Hypothalamus (tissue), 51 donors: ENCODE results near the gene CGN.

Experiments
- DNase-seq, 51 donors: peaks; one replicate each; lab custom pipeline; 2025; lab: John Stamatoyannopoulos, UW

Gene CGN

DNA sequence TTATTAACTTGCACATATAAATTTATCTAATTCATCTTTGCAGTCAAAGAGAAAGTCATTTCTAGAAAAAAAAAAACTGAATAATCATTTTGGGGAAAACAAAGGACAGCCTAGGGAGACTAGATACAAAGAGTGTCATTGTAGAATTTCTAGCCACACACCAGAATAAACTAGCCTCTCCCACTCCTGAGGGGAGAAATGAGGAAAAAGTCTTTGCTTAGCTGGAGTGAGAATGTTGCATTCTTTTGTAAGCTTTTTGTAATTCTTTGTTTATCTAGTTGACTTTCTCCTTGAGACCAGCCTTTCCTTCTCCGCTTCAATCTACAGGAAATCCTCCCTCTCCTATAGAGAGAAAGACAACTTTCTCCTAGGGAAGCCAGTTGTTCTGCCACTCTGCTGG, 15.9 kb upstream of the CGN start:
- peak in 3 of 51 donors; percentile 4 to 66 (median 18) for DNase-seq

DNA sequence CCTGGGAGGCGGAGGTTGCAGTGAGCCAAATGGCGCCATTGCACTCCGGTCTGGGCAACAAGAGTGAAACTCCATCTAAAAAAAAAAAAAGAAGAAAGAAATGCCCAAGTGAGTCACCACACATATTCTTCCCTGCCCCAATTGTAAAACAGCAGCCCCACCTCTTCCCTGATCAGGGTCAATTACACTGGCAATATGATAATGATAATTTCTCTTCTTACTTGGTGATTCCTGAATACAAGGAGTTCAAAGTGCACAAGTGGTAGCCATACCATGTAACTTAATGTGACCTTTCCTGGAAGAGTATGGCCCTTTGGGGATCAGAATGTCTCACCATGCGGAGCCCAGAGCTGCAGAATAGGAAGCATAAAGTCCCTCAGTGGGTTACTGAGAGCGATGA, 11.8 kb upstream of the CGN start:
- no peak for DNase-seq

DNA sequence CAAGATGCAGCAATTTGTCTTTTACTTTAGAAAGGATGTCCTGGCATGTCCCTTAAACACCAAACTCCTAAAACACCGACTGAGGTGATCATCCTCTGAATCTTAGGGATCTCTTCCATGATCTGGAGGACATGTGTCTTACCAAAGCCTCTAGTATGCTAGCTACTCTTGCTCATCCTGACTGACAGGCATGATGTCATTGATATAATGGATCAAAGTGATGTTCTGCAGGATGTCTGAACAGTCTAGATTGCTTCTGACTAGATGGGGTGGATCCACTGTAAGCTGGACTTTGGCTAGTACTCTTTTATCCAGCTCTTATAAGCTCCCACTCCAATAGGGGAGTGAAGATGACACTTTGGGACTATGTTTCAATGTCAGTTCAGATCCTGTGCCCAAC, 11.3 kb upstream of the CGN start:
- DNase-seq: no peak

DNA sequence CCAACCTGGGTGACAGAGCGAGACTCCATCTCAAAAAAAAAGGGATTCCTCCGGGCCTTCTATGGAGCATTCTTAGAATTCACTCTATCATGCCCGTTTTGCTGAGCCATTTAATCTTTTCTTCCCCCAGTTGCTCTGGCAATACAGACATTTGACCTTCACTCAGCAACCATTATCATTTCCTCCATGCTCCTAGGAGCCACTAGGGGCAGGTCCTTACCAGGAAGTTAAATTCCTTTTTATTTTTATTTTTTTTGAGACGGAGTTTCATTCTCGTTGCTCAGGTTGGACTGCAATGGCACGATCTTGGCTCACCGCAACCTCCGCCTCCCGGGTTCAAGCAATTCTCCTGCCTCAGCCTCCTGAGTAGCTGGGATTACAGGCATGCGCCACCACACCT, 9.7 kb upstream of the CGN start:
- DNase-seq: no peak

DNA sequence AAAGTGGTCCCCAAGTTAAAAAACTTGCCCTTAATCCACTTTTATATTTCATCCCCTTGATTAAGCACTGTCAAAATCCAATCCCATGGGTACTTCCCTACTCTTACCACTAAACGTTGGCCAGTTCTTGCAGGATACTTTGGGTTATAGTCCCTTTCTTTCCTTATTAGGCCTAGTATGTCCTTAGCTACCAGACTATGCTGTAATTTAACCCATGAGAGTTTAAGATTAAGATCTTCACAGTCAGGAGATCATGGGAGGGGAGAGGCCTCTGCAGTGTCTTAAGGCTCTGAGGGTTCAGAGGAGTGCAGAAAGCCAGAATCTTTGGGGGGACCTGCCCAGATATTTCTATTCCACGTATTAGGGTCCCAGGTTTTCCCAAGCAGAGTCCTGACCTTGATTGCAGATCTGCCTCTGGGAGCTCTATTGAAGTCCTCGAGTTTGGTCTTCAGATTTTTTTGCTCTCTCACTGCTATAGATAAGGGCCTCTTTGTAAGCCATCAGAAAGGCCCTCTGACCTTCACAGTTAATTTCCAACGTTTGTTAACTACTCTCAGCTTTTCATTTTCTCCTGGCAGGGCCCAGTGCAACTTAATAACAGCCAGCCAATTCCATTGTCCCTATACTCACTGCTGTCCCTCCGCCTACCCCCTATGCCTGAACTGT, 9.0 kb upstream of the CGN start:
- DNase-seq: no peak

DNA sequence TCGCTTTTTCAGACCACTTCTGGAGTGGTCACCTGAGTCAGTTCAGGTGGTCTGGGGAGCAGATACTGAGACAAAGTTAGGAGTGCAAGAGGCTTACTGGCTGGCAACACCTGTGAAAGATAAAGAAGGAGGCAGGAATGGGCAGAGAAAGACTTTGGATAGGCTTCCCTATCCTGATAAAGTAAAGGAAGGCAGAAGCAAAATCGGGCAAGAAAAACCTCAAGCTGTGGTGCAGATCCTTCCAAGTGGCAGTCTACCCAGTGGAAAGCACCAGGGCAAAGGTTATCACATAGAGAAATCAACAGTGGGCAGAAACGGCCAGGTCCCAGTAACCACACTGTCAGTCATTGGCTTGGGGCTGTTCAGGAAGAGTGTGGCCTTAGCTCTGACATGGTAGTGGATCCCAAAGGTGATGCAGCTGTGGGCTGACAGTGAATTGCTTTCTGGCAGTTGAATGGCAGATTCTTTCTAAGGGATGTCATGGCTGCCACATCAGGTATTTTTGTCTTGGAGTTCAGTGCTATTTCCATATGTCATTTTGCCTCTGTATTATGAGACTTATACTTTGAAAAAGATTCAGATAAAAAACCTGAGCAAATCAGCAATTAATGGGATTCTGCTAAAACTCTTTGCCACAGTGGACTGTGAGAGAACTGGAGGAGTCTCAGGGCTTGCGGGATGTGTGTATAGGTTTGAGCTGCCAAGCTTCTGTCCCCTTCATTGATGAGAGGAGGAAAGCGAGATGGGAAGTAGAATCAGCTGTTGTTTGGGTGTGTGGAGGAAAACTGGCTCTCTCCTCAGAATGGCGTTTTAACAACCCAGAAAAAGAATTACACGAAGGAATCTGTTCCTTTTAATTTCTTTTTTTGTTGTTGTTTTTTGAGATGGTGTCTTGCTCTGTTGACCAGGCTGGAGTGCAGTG, 8.1 kb upstream of the CGN start:
- no peak for DNase-seq

DNA sequence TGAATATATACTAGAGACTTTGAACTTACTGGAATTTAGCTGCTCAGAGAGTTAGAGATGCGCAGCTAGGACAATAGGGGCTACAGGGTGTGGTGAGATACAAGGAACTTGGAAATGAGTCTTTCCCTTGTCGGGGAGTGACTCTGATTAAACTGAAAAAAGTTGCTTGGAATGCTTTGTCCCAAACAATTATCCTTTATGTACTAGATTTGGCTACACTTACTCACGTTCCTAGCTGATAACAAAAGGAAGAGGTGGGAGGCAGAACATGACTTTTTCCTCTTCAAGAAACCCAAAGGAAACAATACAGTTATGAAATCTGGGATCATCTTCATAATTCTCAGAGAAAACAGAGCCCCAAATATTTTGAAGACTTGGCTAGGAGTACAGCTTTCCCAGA, 6.9 kb upstream of the CGN start:
- no peak for DNase-seq

DNA sequence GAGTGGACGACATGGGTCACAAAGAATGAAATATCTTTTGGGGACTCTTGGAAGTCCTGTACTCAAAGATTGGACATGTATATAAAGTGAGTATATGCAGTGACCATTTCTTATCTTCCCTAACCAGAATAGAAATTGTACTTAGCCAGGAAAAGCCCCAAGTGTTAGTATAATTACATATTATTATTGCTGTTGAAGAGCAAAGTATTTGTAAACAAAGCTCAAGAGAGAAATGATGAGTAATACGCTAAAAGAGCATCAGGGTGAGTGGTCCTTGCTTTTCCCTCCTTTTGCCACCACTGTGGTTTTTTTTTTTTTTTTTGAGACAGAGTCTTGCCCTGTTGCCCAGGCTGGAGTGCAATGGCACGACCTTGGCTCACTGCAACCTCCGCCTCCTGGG, 6.4 kb upstream of the CGN start:
- no peak for DNase-seq

DNA sequence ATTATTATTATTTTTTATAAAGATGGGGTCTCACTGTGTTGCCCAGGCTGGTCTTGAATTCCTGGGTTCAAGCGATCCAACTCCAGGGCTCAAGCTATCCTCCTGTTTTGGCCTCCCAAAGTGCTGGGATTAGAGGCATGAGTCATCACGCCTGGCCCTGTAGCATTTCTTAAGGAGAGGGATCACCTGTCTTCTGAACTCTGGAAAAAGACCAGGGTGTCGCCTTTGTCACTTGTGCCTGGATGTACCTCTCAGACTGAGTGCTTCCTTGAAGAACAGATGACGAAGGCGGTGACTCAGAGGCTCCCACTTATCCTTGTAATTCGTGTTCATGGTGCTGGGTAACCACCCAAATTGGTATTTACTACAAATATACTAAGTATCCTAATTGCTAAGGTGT, 2.4 kb upstream of the CGN start:
- no peak for DNase-seq

DNA sequence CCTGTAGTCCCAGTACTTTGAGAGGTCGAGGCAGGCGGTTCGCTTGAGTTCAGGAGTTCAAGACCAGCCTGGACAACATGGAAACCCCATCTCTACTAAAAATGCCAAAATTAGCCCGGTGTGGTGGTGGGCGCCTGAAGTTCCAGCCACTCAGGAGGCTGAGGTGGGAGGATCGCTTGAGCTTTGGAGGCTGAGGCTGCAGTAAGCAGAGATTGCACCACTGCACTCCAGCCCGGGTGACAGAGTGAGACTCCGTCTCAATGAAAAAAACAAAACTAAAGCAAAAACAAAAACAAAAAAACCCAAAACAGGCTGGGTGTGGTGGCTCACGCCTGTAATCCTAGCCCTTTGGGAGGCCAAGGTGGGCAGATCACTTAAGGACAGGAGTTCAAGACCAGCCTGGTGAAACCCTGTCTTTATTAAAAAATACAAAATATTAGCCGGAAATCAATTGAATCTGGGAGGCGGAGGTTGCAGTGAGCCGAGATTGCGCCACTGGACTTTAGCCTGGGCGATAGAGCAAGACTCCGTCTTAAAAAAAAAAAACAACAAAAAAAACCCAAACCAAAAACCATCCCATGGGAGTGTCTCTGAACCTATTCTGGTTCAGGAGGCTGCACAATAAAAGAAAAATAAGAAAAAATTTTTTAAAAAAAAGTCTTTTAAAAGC, 1.7 kb upstream of the CGN start:
- no peak for DNase-seq

DNA sequence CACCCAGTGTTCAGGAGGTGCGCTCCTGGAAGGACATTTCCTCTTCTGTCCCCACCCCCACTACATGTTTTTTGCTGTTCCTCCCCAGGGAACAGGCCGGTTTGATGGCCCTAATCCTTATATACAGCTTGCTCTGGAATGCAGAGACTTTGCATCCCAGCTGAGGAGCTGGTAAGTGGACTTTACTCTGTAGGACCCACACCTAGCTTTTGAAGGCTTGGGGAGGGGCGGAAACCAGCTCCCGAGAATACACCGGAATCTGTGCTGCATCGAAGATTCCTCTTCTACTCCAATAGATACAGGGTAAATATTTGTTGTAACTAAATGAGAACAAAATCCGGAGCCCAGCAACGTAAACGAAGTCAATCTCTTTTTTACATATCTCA, 1.2 kb upstream of the CGN start:
- DNase-seq: no peak

DNA sequence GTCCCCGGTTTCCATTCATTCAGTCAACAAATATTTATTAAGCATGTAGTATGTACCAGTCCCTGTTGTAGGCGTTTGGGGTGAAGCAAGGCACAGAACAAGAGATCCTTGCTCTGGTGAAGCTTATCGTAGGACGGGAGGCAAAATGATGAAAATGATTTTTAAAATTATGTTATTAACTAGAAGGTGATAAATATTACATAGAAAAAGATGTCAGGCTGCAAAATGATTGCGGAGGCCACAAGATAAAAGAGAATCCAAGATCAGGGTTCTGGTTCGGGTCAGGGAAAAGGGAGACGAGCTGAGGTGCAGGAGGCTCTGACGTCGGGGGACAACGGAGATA, 602 bp upstream of the CGN start:
- peak in 1 of 51 donors; percentile 77 for DNase-seq

DNA sequence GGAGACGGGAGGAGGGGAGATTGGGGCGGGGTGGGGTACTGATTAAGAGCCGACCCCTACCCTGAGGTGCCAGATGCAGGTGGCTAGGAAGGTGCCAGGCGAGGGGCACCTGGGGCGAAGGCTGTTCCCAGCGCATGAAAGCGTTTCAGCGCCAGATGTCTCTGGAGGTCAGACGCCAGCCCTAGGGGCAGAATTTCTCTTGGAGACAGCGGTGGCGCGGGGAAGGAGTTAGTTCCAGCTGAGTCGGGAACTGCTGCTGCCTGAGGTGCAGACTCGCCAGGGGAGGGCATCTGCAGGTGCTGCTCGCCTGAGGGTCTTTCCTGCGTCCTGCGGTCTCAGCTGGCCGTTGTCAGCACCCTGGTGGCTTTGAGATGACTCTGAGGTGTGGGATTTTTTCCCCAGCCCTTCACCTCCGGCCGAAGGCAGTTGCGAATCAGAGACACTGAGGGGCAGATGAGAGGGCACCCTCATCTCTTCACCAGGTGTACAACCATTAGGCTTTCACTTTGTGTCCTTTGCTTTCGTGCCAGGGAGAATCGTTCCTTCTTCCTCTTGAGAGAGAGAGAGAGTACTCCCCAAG, 539 bp downstream of the CGN start:
- DNase-seq: peak in 31 of 51 donors; percentile 11 to 67 (median 49)

DNA sequence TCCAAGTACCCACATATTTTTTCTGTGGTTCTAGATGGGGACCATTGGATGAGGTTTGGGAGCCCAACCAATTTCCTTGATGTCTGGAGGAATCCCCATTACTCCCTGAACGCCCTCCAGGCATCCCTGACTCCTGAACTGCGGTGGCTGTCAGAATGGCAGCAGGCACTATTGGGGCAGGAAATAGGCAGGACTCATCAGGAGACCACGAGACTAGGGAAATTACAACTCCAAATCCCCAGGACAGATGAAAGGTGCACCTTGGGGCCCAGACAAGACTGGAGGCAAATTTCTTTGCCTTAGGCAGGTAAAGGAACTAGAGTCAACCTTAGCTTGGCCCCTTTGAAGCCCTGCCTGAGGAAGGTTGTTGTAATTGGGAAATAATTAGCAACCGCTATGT, 1.1 kb downstream of the CGN start:
- no peak for DNase-seq

DNA sequence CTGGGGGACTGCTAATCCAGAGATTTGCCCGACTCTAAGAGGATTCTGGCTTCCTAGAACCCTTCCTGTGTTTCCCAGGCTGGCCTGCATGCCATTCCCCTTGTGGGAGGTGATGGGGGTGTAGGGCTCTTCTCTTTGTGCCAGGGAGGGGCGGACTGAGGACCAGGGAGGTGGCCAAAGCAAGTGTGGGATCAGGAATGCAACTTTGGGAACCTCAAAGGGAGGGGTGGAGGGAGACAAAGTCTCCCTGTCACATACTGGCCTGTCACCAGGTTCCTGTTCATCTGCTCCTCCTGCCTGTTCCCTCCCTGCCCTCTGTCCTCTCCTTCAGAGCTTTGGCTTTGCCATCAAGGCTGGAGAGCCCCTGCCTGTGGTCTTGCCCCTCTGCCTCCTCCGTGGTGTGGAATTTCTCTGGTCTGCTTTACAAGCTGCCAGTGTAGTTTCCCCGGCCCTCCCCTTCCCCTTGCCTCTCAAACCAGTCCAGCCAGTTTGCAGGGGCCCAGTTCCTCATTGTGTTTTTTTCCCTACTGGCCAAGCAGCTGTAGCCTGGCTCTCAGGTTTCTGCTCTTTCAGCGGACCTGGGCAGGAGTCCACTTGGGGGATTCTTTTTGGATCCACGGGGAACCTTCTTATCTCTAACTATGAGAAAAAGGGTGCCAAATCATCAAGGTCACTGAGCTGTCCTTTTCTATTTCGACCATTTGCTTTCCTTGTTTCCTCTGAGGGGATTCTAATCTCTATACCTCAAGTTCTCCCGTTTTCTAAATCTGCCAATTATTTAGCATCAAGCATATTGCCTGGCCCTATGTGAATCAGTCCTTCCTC, 1.8 kb downstream of the CGN start:
- peak in 3 of 51 donors; percentile 3 to 11 (median 11) for DNase-seq

DNA sequence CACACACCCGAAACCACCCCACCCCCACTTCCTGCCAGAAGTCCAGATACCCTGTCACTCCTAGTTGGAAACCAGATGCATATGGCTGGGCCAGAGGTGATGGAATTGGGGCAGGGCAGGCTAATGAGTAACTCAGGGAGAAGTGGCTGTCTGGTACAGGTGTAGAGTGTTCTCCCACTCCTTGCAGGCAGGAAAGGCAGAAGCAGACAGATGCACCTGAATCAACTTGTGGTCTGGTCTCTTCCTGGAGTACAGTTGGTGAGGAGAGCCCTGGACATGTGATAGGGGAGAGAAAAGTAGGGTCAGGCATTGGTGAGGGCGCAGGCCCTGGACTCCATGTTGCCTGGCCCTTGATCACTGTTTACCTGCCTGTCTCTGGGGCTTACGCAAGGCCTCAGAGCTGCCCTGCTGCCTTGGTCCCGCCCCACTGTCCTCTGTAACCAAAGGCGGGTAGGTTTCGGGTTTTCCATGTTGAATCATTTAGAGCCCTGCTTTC, 2.5 kb downstream of the CGN start:
- no peak for DNase-seq

DNA sequence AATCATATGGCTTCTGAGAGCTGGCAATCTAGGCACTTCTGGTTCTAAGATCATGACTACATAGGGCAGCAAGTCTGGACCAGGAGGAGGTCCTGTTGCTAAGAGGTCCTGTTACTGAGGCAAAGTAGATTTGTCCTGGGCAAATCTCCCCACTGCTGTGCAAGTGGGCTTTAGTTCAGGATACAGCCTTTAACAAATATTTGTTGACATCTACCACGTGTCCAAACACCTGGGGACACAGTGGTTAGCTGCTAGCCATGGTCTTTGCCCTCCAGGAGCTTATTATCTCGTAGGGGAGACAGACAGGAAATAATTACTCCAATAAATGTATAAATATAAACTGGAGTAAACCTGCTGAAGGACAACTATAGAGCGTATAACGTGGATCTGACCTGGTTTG, 3.2 kb downstream of the CGN start:
- no peak for DNase-seq

DNA sequence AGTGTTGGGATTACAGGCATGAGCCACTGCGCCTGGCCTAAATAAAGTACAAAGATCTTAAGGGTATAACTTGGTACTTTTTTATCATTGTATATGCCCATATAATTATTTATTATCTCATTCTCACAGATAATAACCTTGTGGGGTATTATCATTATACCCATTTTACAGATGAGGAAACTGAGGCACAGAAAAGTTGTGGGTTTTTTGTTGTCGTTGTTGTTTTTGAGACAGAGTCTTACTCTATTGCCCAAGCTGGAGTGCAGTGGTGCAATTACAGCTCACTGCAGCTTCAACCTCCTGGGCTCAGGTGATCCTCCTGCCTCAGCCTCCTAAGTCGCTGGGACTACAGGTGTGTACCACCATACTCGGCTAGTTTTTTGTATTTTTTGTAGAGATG, 4.1 kb downstream of the CGN start:
- DNase-seq: no peak

DNA sequence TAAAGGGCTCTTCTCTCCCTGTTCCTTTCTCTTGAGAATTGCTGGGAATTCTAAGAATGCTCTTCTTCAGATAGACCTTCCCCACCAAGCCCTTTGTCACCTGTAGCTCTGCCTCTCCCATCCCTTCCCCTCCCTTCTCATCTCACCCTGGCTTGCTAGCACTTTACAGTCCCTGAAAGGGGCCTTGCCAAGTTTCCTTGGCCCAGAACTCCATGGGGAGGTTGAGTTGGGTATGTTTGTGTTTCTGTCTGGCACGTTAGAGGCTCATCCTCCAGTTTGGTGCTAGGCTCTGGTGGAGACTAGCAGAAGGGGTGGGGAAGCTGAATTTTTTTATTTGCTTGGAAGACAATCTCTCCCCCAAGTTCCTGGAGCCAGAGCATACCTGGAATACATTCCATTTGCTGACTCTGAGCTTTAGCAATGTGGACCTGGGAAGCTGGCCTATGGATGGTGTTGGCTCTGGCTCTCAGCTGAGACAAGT, 4.9 kb downstream of the CGN start:
- no peak for DNase-seq

DNA sequence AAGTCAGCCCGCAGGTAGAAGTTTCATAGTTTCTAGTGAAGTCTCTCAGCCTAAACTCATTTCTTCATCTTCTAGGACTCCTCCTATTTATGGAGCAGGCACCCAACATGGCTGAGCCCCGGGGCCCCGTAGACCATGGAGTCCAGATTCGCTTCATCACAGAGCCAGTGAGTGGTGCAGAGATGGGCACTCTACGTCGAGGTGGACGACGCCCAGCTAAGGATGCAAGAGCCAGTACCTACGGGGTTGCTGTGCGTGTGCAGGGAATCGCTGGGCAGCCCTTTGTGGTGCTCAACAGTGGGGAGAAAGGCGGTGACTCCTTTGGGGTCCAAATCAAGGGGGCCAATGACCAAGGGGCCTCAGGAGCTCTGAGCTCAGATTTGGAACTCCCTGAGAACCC, 7.2 kb downstream of the CGN start:
- no peak for DNase-seq
